Measurements from ENCODE around the gene TSPEAR. TPM values are rescaled to one million over a fixed set of nuclear protein-coding genes. Genes with fewer than 3 reads are reported as not detected.
A peak's percentile ranks its signal among the peaks of the same experiment; 100 is the strongest.
"Not testable (repeated sequence)": the region's sequence is repeated elsewhere in the genome, so short reads cannot be mapped to it uniquely, and the experiment has no call there.

Gene TSPEAR
- total RNA-seq, 1 donor from 2014 or later, result not detected

- Mint-ChIP-seq H3K36me3 (ENCODE audit: low read depth) (no peaks in the 10 kb centered on the region), H3K27ac (no peak overlapping the region), H3K9me3 (no peaks in the 10 kb centered on the region), H3K27me3 (no peaks in the 10 kb centered on the region), H3K4me1 (peaks cover 12% of the 10 kb centered on the region), H3K4me3 (no peak overlapping the region)
- DNase-seq, result no peak
- intact Hi-C loops (cut with micrococcal nuclease), result no loop called here
These were observed 143.7 kb downstream of the TSPEAR start for GRCh38 chr21:44567481-44568171.

GRCh38 chr21:44566403-44566802 is 145.0 kb downstream of the TSPEAR start:
- peaks cover 5% of the 10 kb centered on the region for H3K27me3 Mint-ChIP-seq
- no peak overlapping the region for H3K27ac Mint-ChIP-seq
- no peaks in the 10 kb centered on the region for H3K36me3 Mint-ChIP-seq (ENCODE audit: low read depth)
- H3K4me1 Mint-ChIP-seq, result peaks cover 12% of the 10 kb centered on the region
- no peak for DNase-seq
- peaks cover 9% of the 10 kb centered on the region for H3K9me3 Mint-ChIP-seq
- intact Hi-C loops (cut with micrococcal nuclease), result no loop called here
- no peak overlapping the region for H3K4me3 Mint-ChIP-seq

- Mint-ChIP-seq H3K36me3 (ENCODE audit: low read depth) (no peaks in the 10 kb centered on the region), H3K4me3 (peak overlapping the region; percentile 2), H3K9me3 (peaks cover 17% of the 10 kb centered on the region), H3K27ac (peak overlapping the region; percentile 30), H3K4me1 (peaks cover 12% of the 10 kb centered on the region), H3K27me3 (peaks cover 12% of the 10 kb centered on the region)
- DNase-seq, result no peak
- intact Hi-C loops (cut with micrococcal nuclease), result no loop called here
These were observed 146.3 kb downstream of the TSPEAR start for GRCh38 chr21:44564886-44565598.

DNA sequence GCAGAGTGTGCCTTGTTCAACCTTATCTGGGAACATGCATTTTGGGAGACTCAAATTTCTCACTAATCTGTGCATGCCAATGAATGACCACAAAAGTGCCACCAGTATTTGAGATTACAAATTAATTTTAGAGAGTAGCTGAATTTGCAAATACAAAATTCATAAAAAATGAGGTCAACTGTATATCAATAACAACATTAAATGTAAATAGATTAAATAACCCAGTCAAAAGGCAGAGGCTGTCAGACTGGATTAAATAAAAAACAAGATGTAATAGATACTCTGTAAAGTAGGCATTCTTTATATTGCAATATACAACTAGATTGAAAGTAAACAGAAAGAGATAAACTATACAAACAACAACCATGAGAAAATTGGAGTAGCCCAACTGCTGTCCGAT is 147.3 kb downstream of the TSPEAR start:
- Mint-ChIP-seq H3K4me3 (no peak overlapping the region), H3K9me3 (peaks cover 17% of the 10 kb centered on the region), H3K36me3 (ENCODE audit: low read depth) (no peaks in the 10 kb centered on the region), H3K27ac (no peak overlapping the region), H3K4me1 (peaks cover 12% of the 10 kb centered on the region), H3K27me3 (peaks cover 15% of the 10 kb centered on the region)
- DNase-seq, result no peak
- intact Hi-C loops (cut with micrococcal nuclease), result no loop called here

DNA sequence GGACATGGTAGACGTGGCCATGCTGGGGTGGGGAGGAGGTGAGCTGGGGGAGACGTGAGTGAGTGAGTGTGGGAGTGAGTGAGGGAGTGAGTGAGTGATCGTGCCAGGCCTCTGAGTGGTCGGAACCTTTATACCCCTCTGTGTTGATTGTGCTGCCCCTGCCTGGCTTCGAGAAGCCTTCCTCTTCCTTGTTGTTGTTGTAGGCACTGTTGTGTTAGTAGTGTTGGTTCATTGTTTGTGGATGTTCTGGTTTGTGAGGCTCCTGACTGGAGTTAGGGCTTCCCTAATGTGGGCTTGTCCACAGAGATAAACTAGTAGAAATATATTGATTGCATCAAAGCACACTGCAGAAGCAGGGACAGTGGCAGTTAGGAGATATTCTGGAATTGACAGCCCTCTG is 152.7 kb downstream of the TSPEAR start, which contains the start of gene KRTAP10-3:
Gene KRTAP10-3 (minus strand): TSS at position 101 of the 400 bp plus-strand sequence. CDS start 80 bp downstream, at position 21.
- Mint-ChIP-seq H3K27me3 (peaks cover 30% of the 10 kb centered on the region), H3K27ac (no peak within 1 kb of the TSS), H3K4me3 (no peak within 1 kb of the TSS), H3K36me3 (ENCODE audit: low read depth) (no peaks in the 10 kb centered on the region), H3K9me3 (peaks cover 17% of the 10 kb centered on the region), H3K4me1 (no peaks in the 10 kb centered on the region)
- DNase-seq, result no peak
- intact Hi-C loops (cut with micrococcal nuclease), result no loop called here

DNA sequence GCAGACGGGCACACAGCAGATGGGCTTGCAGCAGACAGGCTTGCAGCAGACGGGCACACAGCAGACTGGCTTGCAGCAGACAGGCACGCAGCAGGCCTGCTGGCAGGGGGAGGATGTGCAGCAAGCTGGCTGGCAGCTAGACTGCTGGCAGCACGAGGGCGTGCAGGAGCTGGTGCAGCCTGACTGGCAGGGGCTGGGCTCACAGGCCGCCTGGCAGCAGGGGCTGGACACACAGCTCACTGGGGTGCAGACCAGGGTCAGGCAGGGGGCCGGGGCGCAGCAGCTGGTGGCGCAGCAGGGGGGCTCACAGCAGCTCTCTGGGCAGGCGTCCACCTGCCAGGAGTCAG is 153.1 kb downstream of the TSPEAR start:
- intact Hi-C loops (cut with micrococcal nuclease); H3K4me3 Mint-ChIP-seq; H3K27ac Mint-ChIP-seq; H3K4me1 Mint-ChIP-seq; H3K36me3 Mint-ChIP-seq (ENCODE audit: low read depth); DNase-seq: not testable (repeated sequence)
- Mint-ChIP-seq H3K27me3 (peaks cover 30% of the 10 kb centered on the region), H3K9me3 (peaks cover 17% of the 10 kb centered on the region)

DNA sequence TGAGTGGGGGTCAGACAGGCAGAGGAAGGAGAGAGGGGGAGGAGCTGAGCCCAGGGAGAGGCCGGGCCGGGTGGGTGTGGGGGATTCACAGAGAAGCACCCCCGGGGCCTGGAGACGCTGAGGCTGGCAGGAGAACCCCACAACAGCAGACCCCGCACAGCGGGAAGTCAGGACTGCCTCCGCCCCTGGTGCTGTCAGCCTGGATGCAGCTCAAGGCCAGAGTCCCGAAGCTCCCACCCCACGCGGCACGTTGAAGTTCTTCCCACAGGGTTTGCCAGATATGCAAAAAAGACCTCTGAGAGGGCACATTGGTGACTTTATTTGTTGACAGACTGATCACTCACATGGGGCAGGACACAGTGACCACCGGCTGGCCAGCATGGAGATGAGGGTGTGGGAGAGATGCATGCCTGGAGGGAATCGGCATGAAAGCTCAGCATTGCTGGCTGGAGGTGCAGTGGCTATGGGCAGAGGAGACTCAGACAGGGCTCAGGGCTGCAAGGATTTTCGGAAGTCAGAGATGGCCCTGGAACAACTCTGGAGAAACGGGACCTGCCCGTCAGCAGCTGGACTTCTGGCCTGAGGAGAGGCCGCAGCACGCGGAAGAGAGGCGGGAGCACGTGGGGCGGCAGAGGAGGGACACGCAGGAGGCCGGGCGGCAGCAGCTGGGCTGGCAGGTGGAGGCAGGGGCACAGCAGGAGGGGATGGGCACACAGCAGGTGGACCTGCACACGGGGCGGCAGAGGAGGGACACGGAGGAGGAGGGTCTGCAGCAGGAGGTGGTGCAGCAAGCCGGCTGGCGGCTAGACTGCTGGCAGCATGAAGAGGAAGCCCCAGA is 153.7 kb downstream of the TSPEAR start:
- no peaks in the 10 kb centered on the region for H3K36me3 Mint-ChIP-seq (ENCODE audit: low read depth)
- peaks cover 17% of the 10 kb centered on the region for H3K9me3 Mint-ChIP-seq
- no peaks in the 10 kb centered on the region for H3K4me1 Mint-ChIP-seq
- H3K27ac Mint-ChIP-seq, result no peak overlapping the region
- intact Hi-C loops (cut with micrococcal nuclease), result no loop called here
- DNase-seq, result no peak
- H3K4me3 Mint-ChIP-seq, result no peak overlapping the region
- H3K27me3 Mint-ChIP-seq, result peaks cover 30% of the 10 kb centered on the region

DNA sequence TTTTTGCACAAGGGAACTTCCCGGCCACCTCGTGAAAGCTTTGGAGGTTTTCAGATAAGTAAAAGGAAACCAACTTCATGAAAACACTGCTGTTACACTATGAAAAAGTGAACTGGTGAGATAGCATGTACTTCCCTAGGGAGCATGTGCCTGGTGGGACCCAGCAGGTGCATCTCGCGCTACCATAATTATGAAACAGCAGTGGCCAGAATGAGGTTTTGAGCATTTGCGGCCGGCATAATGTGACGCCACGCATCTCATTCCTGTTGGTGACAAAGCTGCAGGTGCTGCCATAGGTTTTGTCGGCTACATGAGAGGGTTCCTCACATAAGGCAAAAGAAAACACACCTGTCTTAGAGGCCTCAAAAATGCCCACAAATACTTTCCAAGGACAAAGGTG is 154.5 kb downstream of the TSPEAR start:
- intact Hi-C loops (cut with micrococcal nuclease), result no loop called here
- no peak overlapping the region for H3K4me3 Mint-ChIP-seq

DNA sequence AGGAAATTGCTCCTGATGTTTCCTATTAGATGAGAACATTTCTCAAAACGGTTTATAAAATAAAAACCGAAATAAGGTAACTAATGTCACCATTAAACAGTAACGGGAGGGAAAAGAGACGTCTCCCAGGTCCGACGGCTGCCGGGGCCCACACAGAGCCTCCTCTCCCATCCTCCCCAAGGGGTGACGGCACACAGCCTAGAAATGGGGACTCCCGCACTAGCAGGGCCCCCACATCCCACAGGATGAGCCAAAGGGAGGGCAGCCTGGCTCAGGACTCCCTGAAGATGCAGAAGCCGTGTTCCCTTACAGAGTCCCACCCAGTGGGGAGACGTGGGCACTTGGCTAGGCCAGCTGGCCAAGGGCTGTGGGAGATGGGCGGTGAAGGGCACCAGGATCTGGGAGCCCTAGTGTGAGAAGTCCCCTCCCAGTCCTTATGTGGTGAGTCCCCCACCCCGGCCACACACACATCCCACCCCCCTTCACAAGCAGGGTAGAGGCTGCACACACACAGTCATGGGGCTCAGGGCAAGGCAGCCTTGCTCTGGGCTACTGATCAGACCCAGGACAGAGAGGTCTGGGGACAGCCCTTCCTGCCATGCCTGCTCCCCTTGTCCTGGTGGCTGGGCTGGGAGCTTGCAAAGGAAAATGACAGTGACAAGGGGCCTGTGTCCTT is 156.0 kb downstream of the TSPEAR start:
- Mint-ChIP-seq H3K27me3 (peaks cover 20% of the 10 kb centered on the region), H3K4me1 (no peaks in the 10 kb centered on the region), H3K4me3 (no peak overlapping the region), H3K27ac (no peak overlapping the region), H3K9me3 (no peaks in the 10 kb centered on the region), H3K36me3 (ENCODE audit: low read depth) (no peaks in the 10 kb centered on the region)
- intact Hi-C loops (cut with micrococcal nuclease), result no loop called here
- DNase-seq, result no peak

More for the DNA sequence above, 154.5 kb downstream of the TSPEAR start:
- H3K9me3 Mint-ChIP-seq, result peaks cover 11% of the 10 kb centered on the region
- H3K27ac Mint-ChIP-seq, result no peak overlapping the region
- H3K36me3 Mint-ChIP-seq (ENCODE audit: low read depth), result no peaks in the 10 kb centered on the region
- H3K27me3 Mint-ChIP-seq, result peaks cover 26% of the 10 kb centered on the region
- no peak for DNase-seq
- no peaks in the 10 kb centered on the region for H3K4me1 Mint-ChIP-seq

- Mint-ChIP-seq H3K27me3 (peaks cover 7% of the 10 kb centered on the region), H3K9me3 (peaks cover 2% of the 10 kb centered on the region), H3K27ac (no peak overlapping the region), H3K4me3 (no peak overlapping the region), H3K4me1 (peaks cover 5% of the 10 kb centered on the region), H3K36me3 (ENCODE audit: low read depth) (peaks cover 2% of the 10 kb centered on the region)
- no peak for DNase-seq
- intact Hi-C loops (cut with micrococcal nuclease), result no loop called here
These were observed 158.7 kb downstream of the TSPEAR start for GRCh38 chr21:44552681-44553080.

DNA sequence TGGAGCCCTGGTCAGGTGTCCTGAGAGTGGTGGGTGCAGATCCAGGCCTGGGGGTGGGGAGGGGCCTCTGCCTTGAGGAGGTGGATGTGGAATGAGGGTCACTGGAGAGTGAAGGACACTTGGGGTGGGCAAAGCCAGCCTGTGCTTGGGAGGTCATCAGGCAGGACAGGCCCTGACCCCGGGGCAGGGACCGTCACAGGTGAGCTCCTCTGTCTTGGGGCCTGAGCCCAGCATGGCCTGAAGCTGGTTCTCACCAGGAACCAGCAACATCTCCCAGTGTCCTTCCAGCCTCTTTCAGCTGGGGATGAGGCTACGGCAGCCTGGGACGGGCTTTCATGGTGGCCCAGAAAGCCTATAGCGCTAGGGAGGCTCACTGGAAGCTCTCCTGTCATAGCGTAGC is 159.2 kb downstream of the TSPEAR start:
- DNase-seq, result no peak
- peaks cover 10% of the 10 kb centered on the region for H3K4me1 Mint-ChIP-seq
- intact Hi-C loops (cut with micrococcal nuclease), result no loop called here
- H3K9me3 Mint-ChIP-seq, result peaks cover 8% of the 10 kb centered on the region
- H3K27ac Mint-ChIP-seq, result no peak overlapping the region
- H3K4me3 Mint-ChIP-seq, result no peak overlapping the region
- H3K27me3 Mint-ChIP-seq, result peaks cover 7% of the 10 kb centered on the region
- H3K36me3 Mint-ChIP-seq (ENCODE audit: low read depth), result peaks cover 7% of the 10 kb centered on the region

GRCh38 chr21:44551340-44551961 is 159.9 kb downstream of the TSPEAR start, which contains the start of gene KRTAP10-2:
Gene KRTAP10-2, minus strand, starts transcription at chr21:44551505. Its CDS starts 47 bp downstream, at chr21:44551458.
- Mint-ChIP-seq H3K9me3 (peaks cover 15% of the 10 kb centered on the region), H3K4me1 (peaks cover 13% of the 10 kb centered on the region), H3K4me3 (no peak within 1 kb of the TSS), H3K36me3 (ENCODE audit: low read depth) (peaks cover 14% of the 10 kb centered on the region), H3K27me3 (peaks cover 5% of the 10 kb centered on the region), H3K27ac (no peak within 1 kb of the TSS)
- intact Hi-C loops (cut with micrococcal nuclease), result no loop called here
- DNase-seq, result no peak

DNA sequence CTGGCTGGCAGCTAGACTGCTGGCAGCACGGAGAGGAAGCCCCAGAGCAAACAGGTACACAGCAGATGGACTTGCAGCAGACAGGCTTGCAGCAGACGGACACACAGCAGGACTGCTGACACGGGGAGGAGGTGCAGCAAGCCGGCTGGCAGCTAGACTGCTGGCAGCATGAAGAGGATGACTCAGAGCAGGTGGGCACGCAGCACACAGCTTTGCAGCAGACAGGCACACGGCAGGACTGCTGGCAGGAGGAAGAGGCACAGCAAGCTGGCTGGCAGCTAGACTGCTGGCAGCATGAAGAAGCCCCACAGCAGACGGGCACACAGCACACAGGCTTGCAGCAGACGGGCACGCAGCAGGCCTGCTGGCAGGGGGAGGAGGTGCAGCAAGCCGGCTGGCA is 160.6 kb downstream of the TSPEAR start:
- intact Hi-C loops (cut with micrococcal nuclease), result no loop called here
- H3K27ac Mint-ChIP-seq, result no peak overlapping the region

More for the DNA sequence above, 160.6 kb downstream of the TSPEAR start:
- peaks cover 2% of the 10 kb centered on the region for H3K27me3 Mint-ChIP-seq
- peaks cover 15% of the 10 kb centered on the region for H3K9me3 Mint-ChIP-seq
- H3K36me3 Mint-ChIP-seq (ENCODE audit: low read depth), result peaks cover 14% of the 10 kb centered on the region
- peaks cover 13% of the 10 kb centered on the region for H3K4me1 Mint-ChIP-seq
- no peak for DNase-seq
- no peak overlapping the region for H3K4me3 Mint-ChIP-seq
